Measurements from ENCODE around the gene ANK3.
A peak's percentile ranks its signal among the peaks of the same experiment; 100 is the strongest.

Gene ANK3

DNA sequence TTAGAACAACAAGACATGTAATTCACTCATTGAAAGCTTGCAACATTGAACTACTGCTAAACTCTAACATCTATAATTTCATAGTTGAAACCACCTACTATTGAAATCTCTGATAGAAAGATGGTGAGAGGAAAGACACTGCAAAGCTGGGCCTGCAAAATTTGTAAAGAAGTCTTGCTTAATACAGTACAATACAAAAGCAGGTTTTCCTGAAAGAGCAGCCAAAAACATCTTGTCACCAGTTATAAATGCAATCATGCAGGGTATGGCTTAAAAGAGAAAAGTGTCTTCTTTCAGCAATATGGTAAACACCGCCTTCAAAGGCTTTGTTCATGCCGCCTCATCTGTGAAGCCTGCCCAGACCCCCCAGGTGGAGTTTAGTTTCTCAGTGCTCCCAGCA lies 109.2 kb downstream of the ANK3 start:
- no peak for DNase-seq (ENCODE audit: low spot score)

DNA sequence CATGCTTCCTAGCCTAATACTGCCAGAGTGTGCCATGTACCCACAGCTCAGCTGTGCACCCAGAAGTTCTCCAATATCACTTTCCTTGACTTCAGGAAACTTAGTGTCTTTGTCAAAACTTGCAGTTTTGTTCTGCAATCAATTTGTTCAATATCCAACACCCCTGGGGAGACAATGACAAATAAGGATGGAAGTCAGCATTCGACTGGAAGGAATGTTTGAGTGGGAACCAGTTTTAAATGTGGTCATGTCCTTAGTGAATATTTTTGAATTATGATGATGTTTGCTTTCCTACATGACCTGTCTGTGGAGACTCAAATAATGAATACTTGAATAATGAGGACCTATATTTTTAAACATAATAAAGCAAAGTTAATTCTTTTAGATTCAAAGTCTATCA lies 112.0 kb downstream of the ANK3 start:
- DNase-seq (ENCODE audit: low spot score): no peak

DNA sequence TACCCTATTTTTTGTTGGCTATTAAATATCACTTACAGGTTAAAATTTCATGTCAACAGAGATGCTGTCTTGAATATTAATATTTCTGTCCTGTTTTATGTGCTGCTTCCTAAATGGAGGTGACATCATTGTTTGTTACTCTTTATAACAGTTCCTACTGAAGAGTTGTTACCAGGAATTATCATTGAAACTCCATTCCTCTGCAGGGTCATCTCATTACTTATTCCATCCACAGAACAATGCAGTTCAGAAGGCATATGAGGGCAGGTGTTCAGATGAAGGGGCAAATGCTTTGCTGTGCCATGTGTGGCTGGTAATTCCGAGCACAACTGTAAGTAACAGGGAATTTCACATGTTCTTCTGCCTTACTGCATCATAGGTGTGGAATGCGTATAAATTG lies 113.4 kb downstream of the ANK3 start:
- no peak for DNase-seq (ENCODE audit: low spot score)

DNA sequence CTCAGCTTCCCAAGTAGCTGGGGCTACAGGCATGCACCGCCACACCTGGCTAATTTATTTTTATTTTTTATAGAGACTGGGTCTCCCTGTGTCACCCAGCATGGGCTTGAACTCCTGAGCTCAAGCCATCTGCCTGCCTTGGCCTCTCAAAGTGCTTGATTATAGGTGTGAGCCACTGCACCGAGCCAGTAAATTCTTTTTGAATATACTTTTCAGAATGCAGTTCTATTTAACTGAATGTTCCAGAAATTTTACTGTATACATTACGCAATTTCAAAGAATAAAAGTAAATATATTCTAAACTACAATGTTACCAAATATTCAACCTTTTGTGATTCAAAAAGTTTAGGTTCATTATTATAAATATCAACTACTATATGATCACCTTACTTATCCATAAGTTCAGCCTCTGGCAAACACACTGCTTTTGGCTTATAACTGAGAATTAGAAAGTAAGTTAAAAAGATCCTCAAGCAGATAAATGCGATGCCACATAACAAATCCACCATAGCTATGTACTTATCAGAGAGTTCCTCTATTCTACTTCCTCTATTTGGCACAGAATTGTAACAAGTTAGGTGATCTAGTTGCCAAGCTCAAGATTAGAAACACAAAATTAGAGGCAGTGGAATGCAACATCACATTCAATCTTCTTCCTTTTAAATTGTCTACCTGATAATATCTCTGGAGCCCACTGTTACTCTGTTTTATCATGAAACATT lies 118.2 kb downstream of the ANK3 start:
- no peak for DNase-seq (ENCODE audit: low spot score)

DNA sequence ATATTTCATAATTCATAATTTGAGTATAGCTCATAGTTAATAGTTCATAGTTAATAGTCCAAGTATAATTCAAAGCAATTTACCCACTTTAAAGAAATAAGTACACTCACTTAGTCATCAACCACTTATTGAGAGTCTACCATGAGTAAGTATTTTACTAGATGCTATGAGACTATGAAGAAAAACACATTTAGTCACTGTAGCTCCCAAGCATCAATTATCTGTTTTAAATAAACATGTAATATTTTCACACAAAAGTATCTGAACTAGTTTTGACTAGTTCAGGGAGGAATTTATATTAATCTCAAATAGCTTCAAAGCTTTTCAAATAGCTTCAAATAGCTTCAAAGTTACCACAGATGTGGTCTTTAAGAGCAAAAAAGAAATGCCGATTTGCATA lies 119.2 kb downstream of the ANK3 start:
- DNase-seq (ENCODE audit: low spot score): no peak

DNA sequence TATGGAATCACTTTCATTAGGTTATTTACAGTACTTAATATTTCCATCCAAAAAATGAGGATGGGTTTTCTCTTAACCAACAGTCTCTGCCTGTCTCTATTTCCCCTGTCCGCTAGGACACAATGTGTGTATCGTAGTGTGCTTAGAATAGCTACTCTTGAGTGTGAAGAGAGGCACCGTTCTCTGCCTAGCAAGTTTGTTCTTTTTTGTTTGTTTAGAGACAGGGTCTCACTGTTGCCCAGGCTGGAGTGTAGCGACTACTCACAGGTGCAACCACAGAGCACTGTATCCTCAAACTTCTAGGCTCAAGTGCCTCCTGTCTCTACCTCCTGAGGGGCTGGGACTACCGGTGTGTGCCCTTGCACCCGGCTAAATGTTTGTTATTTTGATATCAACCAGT lies 121.9 kb downstream of the ANK3 start:
- no peak for DNase-seq (ENCODE audit: low spot score)

DNA sequence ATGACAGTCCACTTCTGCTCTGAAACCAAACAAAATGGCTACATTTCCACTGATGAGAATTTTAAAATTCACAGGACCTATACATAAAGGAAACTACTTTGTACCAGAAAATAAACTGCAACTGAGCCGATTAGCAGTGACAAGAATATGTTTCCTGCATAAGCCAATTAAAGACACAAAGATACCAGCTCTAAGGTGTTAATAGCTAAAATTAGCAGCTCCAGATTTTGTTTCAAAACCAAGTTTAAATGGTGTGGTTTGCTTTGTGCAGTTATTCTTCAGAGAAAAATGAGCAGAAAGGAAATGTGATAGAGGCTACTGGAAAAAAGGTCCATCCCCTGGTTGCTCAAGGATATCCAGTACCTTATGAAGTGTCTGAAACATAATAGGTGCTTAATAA lies 123.2 kb downstream of the ANK3 start:
- no peak for DNase-seq (ENCODE audit: low spot score)

DNA sequence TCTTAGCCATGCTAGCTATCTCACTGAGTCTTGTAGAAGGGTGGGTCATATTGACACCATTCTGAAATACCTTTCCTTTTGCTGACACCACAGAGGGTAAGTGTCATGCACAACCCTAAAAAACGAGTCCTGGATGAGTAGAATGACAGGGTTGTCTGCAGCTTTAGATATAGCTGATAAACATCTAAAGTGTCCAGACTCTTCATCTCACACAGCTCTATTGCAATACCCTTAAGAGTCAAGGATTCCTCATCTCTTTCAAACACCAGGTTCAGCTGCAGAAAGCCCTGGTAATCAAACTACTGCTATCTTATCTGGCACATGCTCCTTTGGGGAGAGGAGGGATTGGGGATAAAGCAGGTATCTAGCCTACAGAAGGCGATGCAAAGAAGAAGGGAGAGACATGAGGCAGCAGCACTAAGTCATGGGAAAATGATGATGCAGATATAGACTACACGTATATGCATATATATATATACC lies 127.0 kb downstream of the ANK3 start:
- DNase-seq (ENCODE audit: low spot score): no peak

DNA sequence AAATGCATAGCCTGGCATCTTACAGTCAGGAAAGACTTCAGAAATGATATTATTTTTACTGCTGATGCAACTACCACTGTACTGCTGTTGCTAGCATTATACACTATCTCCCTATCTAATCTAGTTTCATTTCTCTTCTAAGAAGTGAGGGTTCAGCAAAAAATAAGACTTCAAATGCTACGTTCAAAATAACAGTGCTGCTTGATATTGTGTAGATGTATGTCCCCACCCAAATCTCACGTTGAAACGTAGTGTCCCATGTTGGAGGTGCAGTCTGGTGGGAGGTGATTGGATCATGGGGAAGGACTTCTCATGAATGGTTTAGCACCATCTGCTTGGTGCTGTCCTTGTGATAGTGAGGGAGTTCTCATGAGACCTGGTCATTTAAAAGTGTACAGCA lies 129.4 kb downstream of the ANK3 start:
- peak; percentile 12 for DNase-seq (ENCODE audit: low spot score)

DNA sequence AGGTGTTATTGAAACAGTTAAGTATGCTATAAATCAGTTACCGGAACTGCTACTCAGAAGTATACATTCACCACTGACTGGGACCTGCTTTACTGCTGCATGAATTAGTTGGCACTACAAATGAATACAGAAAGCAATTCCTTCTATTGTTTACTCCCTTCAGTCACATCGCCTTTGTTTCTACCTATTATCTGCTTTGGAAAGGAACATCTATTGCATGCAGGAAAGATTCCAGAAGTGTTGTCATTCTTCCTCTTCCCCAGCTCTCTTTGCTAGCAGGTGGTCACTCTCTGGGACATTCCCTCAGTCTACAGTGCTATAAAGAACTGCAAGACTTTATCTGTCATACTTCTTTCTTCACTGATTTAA lies 131.3 kb downstream of the ANK3 start:
- DNase-seq (ENCODE audit: low spot score): no peak

DNA sequence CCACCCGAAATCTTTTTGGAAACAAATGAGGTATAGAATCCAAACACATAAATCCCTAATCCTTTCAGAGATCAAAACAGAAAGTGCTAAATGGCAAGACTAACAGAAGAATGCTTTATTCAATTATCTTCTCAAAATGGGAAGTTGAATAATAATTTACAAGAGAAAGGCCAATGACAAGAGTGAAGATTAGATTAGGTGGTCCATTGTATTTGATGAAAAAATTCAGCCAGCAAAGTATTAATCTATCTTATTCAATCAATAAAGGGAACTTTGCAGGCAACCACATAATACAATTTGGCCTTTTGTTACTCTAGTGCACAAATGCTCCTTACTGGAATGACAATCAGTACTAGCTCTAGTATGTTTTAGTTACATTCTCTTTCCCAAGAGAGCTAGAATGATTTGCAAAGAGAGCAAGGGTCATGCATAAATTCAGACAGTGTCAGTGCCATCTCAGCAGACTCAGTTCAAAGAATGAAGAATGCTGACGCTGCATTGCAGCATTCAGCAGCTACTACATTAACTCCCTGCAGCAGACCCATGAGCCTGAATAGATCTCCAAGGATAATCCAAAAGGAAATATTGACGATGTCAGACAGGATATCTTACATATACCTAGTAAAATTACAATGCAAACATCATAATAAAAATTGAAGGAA lies 131.8 kb downstream of the ANK3 start:
- DNase-seq (ENCODE audit: low spot score): no peak

DNA sequence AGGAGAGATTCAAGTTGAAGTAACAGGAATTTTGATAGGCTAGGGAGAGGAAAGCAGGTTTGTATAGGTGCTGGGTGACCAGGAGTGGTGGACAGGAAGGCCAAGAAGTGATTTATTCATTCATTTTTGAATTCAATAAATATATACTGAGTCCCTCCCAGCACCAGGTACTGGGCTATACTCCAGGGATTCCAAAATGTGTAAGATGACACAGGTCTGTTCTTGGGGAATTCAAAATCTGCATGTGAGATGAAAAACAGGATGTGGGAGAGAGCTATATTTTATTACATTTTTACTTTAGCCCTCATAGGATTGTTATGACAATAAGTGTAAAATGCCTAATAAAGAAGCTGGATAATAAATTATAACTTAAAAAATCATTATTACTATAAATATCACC lies 134.9 kb downstream of the ANK3 start:
- no peak for DNase-seq (ENCODE audit: low spot score)

DNA sequence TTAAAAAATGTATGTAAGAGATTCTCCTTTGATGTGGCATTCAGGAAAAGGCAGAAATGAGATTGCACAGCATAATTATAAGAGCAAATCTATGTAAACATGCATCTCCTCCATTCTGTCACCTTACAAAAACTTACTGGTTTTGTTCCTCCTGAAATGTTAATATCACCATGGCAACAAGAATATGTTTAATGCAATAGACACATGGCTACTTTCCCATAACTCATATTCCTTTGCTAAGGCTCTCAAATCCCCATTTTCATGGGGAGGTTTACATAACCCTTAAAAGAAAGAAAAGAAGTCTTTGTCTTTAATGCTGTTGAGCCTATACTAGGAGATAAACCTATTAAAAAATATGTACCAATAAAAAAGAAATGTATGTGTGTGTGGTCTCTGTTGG lies 136.2 kb downstream of the ANK3 start:
- no peak for DNase-seq (ENCODE audit: low spot score)

DNA sequence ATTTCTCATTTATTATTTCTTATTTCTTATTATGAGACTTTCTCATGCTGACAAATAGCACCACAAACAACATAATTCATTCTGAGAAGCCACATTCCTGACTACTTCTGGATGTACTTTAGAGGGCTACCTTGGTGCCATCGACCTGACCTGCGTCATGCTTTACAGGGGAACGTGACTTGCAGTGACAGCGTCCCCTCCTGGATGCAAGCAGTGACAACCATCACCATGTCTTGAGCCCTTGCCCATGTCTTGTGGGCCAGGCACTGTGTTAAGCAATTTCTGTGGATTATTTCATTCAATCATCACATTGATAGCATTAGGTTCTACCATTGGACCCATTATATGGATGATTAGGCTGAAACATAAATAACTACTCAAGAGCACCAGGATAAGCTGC lies 137.0 kb downstream of the ANK3 start:
- no peak for DNase-seq (ENCODE audit: low spot score)

DNA sequence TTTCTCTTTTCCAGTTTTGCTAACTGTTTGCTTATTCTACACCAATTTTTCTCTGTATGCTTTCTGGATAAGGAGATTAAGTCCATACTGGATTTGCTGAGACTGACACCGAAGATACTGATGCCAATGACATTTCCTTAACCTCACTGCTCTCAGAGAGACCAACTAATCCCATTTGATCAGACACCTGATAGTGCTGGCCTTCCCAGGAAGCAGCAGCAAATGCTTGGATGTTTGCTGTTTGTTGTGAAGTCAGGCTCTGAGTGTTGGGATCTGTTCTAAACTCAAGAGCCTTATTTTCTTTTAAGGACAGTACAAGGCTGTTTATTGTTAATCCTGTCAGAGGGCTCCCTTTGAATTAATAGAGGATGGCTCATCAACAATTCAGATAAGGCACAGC lies 143.3 kb downstream of the ANK3 start:
- DNase-seq (ENCODE audit: low spot score): no peak

DNA sequence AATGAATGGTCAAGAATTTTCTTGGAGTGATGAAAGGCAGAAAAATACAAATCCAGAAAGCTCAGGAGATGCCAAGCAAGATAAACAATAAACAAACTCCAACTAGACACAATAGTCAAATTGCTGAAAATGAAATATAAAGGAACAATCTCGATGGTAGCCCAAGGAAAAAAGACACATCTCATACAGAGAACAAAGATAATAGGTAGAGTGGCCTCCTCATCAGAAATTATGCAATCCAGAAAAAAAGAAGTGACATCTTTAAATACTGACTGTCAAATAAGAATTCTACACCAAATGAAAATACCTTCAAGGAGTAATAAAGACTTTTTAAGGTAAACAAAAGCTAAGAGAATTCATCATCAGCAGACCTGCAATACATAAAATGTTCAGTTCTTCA lies 150.4 kb downstream of the ANK3 start:
- DNase-seq (ENCODE audit: low spot score): no peak

DNA sequence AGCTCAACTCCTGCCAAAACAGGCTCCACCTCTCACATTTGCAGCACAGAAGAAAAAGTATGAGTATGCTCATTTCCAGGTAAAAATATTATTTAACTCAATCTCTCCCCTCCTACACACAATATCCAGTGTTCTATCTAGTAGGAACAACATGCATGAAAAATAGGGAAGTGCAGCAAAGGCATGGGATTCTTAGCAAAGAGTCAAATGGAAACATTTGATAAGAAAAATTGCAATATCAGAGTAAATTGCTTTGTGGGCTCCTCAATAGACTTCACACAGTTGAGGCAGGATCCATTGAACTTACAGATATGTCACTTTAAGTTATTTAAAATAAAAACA lies 150.9 kb downstream of the ANK3 start:
- no peak for DNase-seq (ENCODE audit: low spot score)

DNA sequence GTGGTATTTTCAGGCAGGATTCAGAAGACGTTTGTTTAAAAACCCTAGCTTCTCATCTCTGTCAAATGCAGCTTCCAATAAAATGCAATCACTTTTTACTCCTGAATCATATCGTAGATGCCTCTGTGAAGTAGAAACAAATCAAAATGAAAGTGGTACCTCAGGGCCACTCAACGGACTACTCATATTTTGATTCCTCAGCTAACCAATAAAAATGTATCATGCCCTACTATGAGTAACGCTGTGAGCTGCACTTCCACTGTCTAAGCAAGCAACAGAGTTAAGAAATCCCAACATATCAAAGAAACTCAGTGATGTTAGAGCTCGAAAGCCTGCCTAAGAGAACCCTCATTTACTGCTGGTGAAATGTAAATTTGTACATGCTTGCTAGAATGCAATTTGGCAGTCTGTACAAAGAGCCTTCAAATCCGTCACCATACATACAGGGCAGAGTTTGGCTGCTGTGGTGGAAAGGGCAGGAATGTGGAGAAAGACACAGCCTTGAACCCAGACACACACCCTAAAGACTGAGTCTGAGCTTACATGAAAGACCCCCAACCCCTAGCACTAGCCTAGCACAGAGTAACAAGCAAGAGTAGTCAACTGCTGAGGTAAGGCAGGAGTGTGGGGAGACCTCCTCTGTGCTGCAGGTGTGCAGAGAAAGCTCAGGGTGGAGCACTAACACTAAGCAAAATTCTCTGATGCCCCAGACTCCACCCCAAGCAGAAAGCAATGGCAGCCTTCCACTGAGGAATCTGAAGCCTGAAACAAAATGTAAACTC lies 151.5 kb downstream of the ANK3 start:
- peak; percentile 85 for DNase-seq (ENCODE audit: low spot score)

DNA sequence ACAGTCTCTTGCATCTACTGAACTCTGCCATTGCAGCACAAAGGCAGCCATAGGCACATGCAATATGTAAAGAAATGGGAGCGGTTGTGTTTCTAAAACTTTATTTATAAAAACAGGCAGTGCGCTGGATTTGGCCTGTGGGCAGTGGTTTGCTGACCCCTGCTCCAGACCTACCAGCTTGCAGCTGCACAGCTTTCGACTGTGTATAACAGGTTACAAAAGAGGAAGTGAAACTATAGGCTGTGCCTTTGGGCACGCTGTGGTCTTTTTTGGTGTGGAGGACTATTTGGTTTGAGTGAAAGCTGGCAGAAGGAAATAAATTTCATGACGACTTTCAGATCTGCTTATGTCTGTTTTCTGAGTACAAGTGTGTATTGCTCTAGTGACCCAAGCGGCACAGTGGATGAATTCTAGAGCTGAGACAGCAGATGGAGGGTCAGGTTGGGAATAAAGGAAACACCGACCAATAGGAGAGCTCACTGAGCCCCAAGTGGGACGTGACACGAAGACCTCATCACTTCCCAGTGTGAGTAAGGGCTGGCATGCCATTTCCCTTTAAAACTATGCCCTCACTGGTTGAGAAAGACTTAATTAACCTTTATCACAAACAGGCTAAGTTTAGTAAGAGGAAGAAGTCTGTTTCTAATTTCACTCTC lies 152.7 kb downstream of the ANK3 start:
- DNase-seq (ENCODE audit: low spot score): peak; percentile 67

DNA sequence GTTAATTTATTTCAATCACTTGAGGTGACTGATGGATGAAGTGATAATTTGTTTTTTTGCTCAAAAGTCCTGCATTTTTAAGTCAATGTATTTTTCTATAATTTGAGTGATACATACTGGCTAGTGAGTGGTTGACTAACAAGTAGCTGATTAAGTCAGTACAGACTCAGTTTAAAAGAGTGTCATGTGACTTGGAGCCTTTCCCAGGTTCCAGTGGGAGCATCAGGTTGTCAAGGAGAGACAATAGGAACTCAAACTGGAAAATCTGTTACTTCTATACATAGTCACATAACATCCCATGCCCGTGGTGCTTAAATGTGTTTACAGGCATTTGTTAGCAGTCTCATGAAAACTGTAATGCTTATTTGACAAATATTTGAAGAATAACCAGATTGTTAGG lies 154.7 kb downstream of the ANK3 start:
- no peak for DNase-seq (ENCODE audit: low spot score)

DNA sequence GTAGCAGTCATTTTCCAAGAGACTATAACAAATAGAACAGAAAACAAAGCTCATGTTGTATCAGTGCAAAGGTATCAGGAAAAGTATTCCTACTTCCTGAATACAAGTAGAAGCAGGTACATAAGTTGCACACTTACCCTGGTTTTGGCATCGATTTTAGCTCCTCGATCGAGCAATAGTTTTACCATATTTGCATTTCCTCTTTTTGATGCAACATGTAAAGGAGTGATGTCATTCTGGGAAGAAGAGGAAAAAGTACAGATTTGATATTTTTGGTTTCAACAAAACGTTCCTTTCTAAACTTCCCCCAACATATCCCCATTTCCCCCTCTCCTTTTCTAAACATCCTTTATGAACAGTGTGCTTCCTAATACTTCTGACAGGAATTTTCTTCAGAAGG lies 155.1 kb downstream of the ANK3 start:
- no peak for DNase-seq (ENCODE audit: low spot score)

DNA sequence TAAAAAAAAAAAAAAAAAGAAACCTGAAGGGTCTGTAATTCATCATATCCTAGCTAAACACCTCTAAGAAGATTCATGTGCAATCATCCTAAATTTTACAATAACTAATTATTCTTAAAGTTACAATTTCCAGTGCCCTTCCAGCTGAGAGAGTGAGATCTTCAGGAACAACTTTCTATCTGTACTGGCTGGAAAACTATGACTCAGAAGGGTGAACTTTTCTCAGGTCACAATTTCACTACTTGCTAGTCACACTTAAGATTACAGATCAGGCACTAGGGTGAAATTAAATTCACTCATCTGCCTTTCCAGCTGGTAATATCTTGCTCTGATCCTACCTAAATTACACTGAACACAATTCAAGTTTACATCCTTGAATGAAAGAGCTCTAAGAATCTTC lies 158.8 kb downstream of the ANK3 start:
- no peak for DNase-seq (ENCODE audit: low spot score)

Data from activated CD4-positive, alpha-beta T cell treated with anti-CD3 and anti-CD28 coated beads, Interleukin-2, Interleukin-4, amounts not matched to agents 100 ng/mL and 50 ng/mL, durations not matched to agents 16 hours and 8 hours (primary cell).